Measurements from ENCODE around the gene SPEF2.

SPEF2 gene

DNA sequence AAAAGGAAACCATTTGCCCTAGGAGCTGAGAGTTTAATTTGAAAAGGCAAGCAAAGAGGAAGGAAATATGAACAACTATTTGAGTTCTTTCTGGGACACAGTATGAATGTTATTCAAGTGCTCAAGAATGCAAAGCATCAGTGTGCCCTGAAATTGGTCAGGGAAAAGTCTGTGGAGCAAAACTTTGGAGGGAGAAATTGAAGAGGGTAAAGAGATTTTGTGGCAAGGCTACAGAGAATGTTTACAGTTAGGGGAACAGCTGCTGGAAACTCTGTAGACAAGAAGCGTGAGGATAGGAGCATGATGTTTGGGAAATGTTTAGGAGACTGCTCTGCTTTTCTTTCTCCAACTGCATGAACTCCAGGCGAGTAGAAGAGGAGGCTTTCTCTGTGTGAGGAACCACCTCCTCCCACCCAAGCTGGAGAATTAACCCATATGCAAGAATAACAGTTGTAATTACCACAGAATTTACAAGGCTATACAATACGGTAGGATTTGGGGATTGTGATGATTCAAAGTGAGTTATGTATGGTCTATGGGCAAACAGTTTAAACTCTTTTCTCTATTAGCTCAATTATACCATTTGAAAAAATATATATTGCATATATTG lies 163.6 kb downstream of the SPEF2 start:
- no peak for DNase-seq (ENCODE audit: low read depth in 1 of 2, low spot score in 1 of 2)

DNA sequence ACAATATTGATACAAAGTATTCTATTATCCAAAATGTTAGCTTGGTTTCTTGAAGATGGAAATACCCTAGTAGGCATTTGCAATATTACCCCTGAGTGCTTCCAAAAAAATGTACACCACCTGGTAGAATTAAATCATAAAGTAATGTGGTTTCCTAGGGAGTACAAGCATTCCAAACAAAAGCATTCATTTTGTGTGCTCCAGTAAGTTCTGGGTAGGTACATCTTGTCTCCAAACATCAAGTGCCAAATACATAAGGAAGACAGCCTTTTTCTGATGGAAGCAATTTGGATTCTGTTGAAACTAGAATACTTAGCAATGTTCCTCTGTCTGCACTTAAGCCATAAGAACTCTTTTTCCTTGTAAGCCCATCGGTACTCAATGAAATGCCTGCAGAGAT lies 165.9 kb downstream of the SPEF2 start:
- DNase-seq (ENCODE audit: low read depth in 1 of 2, low spot score in 1 of 2), result no peak

DNA sequence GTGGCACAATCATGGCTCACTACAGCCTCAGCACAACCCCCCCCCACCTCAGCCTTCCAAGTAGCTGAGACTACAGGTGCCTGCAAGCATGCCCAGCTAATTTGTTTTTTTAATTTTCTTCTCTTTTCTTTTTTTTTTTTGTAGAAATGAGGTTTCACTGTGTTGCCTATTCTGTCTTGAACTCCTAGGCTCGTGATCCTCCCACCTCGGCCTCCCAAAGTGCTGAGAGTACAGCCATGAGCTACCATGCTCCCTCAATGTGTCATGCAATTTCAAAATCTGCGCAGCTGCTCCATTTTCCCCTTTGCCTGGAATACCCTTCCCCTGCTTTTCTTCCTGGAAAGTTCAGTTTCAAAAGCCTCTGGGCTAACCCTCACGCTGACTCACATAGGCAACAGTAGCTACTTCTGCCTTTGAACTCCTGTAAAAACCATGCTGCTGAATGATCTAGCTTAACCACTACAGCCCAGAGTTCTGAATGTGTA lies 168.0 kb downstream of the SPEF2 start:
- DNase-seq (ENCODE audit: low read depth in 1 of 2, low spot score in 1 of 2), result peak in 1 of 2 donors; percentile 32

DNA sequence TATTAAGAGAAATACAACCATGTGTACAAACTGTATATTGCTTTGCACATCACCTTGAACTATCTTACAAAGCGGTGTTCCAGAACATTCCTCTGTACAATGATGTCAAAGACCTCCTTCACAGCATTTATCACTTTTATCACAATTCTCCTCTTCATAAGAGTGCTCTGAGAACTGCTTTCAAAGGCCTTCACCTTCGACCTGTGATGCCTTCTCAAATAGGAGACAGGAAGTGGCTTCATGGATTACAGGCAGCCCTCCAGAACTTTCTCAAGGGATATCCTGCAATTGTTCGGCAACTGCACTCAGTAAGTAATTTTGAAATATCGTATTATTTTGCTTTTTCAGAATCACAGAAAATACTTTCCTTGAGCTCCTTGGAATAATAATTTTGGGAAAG lies 171.1 kb downstream of the SPEF2 start:
- no peak for DNase-seq (ENCODE audit: low read depth in 1 of 2, low spot score in 1 of 2)

DNA sequence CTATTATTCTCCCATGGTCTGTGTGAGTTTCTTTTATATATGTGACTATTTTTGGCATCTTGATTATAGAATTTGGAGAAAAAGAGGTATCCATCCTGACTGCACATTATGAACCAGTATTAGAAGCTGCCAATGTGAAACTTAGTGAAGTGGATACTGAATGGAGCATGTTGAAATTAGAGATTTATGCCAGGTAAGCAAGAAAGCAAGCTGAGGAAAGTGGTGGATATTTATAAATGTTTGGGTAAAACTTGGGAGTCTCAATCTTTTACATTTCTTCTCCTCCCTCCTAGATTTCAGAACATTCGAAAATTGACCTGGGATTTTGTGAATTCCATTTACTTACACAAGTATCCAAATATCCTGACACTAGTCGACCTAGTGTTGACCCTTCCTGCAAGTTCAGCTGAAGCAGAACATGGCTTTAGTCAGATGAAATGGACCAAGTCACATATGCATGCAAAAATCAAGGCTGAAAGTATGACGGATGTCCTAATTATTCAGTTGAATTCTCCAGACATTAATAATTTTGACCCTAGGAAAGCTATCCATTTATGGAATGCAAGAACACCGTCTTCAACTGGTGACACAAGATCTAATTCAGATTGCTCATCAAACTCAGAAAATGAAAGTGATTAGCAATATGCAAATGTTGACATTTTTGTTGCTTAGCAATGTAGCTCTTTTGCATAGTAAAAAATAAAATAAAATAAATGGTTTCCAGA lies 172.2 kb downstream of the SPEF2 start:
- DNase-seq (ENCODE audit: low read depth in 1 of 2, low spot score in 1 of 2), result no peak

DNA sequence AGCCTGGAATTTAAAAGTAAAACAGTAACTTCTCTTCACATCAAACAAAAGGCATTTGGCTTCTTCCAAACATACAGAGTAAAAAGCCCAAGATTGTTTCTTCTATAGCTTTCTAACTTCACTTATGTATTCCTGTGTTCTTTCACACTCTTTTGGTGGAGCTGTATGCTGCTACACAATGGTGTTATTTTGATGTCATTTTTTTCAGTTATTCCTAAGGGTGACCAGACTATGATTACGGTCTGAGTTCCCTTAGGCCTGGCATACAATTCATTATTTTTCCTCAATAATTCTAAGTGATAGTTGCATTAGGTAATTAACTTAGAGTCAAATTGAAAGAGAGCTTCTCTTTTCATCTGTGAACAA lies 172.8 kb downstream of the SPEF2 start:
- no peak for DNase-seq (ENCODE audit: low read depth in 1 of 2, low spot score in 1 of 2)

DNA sequence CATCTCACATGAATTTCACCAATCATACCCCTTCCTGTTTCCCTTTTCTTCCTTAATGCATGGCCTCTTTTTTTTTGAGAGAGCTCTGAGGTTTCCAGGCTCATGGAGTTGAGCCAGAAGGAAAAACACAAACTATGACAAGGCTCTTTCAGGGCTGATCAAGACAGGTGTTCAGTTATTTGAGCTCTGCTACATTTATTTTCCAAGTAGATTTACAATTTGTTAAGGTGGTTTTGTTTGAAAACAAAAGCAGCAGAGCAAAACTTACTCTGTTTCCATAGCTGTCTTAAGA lies 176.6 kb downstream of the SPEF2 start:
- no peak for DNase-seq (ENCODE audit: low read depth in 1 of 2, low spot score in 1 of 2)

DNA sequence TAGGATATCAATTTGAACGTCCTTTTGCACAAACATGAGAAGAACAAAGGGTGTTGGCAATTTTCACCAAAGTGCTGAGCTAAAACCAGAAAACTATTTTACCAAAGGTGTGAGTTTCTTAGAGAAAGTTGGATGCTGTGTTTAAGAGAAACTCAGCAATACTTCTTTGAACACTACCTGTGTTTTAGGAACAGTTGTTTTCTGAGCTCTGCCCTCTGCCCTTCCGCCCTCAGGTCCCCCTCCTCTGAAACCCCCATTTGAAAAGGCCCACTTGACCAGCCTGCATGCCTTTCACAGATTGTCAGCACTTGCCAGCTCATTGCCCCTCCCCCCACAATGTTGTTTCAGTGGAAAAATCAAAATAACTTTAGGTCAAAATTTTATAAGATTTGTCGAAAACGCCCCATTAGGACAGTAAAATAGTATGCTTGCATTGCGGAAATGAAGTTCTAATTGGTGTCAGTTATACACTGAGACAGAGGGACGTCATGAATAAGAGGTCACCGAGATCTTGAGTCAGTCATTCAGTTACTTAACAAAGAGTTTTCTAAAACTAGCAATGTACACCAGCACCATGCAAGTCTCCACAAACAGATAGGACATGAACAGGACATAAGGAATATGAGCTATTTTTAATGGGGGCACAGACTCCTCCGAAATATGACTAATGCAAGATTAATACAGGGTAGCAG lies 177.2 kb downstream of the SPEF2 start:
- no peak for DNase-seq (ENCODE audit: low read depth in 1 of 2, low spot score in 1 of 2)

DNA sequence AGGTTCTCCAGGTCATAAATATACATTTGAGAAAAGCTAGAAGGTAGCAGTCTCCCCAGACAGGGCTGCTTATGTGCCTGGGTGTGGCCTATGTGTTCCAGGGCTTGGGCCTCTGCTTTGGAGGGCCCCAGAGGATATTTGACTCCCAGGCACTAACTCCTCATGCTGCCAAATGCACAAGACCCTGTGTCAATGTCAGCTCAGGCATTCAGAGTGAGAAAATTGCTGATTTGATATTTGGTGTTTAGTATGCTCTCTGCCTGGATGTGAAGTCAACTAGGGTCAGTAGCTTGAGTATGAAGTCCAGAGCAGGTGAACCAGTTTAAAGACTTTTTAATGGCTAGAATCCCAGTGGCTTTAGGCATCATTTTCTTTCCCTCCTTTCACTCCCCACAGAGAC lies 181.5 kb downstream of the SPEF2 start:
- no peak for DNase-seq (ENCODE audit: low read depth in 1 of 2, low spot score in 1 of 2)

DNA sequence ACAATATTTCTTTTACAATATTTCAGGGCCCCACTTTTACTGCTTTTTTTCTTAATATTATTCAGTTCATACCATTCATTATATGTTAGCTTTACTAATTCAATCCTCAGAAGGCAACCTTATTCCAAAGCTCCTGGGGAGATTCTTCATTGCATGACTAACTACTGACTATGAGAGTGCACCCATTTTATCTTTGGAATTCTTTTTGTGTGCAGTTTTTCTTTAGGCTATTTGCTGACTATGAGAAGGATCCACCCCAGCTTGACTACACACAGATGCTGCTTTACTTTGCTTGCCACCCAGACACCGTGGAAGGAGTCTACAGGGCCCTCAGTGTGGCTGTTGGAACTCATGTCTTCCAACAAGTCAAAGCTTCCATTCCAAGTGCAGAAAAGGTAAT lies 182.1 kb downstream of the SPEF2 start:
- no peak for DNase-seq (ENCODE audit: low read depth in 1 of 2, low spot score in 1 of 2)

DNA sequence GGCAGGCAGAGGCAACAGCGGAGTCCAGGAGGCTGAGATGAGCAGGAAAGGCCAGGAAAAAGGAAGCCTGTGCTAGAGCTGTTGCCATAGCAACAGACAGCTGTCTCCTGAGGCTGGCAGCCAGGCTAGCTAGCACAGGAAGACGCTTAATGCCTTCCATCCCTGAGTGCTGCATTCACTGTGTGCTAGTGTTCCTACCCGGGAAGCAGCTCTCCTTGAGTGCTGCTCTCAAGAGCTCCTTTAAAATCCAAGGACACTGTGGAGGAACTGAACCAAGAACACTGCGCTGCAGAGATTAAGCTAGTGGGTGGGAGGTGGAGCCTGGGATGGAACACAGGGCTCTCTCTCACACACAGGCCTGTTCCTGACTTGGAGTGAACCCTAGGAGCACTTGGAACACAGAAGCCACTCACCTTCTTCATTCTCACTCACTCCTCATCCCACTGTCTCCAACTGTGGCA lies 185.6 kb downstream of the SPEF2 start:
- no peak for DNase-seq (ENCODE audit: low read depth in 1 of 2, low spot score in 1 of 2)

DNA sequence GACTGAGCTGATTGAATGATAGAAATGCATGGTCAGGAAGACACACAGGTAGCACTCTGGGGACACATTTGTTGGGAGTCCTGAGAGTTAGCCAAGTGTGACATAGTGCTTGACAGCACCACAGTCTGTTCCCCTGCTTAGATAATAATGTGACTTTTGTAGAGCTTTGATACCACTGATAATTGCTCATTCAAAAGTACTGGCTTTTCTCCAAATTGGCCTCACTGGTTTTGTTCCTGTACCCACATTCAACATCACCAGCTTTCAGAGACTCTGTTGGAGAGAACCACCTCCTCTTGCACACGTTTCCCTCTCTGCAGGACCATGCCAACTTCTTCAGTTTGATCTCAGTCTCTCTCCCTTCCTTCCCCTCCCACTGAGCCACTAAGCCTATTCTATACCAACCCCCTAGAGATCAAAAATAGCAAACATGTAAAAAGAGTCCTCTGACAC lies 186.6 kb downstream of the SPEF2 start:
- DNase-seq (ENCODE audit: low read depth in 1 of 2, low spot score in 1 of 2), result no peak

DNA sequence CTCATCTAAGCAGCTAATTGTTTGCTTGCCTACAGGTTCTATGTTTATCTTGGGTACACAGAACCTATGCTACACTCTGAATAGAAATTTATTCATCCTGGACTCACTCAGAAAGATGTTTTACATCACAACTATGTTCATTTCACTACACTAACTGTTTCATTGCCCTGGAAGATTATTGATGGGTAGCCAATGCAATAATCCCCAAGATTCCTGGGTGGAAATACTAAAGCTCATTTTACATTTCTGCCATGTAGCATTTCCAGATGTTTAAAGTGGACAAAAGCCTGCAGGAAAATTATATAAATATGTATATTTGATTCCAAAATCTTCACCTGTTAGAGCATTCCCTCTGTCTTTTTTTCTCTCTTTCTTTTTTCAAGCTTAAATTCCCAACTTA lies 187.2 kb downstream of the SPEF2 start:
- no peak for DNase-seq (ENCODE audit: low read depth in 1 of 2, low spot score in 1 of 2)

DNA sequence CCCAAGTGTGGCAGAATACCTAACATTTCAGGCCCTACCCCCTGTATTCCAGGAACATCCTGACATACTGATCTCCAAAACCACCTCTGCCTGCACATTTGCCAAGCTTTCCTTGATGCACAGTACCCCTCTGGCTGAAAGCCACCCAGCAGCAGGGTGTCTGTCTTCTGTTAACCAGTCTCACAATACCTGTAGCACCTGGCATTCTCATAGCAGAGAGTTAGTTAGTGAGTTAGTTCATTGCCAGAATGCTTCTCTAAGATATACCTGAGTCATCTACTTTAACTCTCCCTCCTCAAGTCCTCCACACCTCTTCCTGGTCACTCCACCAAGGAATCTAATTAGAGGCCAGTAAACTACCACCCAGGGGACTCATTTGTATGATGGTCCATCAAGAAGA lies 192.9 kb downstream of the SPEF2 start:
- DNase-seq (ENCODE audit: low read depth in 1 of 2, low spot score in 1 of 2), result no peak

DNA sequence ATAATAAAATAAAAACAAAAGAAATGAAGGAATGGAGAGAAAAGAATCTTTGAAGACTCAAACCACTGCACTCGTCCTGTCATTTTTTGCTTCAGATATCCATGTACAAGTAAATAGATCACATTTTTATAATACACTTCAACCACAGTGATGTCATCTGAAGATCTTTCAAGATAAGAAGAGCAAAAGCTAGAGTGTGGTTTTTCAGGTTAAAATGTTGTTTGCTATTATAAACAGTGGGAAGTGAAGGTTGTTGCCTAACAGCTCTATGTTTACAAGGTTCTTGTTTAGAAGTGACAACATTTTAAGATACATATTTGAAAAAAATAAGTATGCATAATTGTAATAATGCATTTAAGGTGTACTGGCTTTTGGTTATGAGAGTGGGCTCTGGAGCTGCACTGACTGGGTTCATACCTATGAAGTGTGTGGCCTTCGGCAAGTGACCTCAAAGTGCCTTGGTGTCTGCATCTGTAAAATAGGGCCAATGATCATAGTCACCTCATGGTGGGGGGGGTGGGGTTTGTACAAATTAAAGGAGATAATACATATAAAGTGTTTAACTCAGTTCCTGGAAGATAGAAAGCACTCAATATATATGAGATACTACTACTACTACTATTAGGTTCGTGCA lies 193.6 kb downstream of the SPEF2 start:
- no peak for DNase-seq (ENCODE audit: low read depth in 1 of 2, low spot score in 1 of 2)

DNA sequence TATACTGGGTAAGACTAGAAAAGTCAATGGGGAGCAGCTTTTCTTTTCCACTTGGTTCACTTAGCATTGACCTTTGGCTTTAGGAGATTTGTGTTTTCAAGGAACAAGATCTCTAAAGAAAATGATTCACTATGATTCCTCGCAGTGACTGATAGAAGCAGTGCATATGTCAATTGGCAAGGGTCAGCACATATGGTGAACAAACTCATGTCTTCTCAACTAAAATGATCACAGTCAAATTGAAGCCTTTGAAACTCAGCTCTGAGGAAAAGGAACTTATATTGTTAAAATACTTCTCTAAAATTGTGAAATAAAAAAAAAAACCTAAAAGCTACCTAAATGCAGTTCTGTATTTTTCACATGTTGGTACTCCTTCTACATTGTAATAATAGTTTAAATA lies 195.9 kb downstream of the SPEF2 start:
- no peak for DNase-seq (ENCODE audit: low read depth in 1 of 2, low spot score in 1 of 2)

DNA sequence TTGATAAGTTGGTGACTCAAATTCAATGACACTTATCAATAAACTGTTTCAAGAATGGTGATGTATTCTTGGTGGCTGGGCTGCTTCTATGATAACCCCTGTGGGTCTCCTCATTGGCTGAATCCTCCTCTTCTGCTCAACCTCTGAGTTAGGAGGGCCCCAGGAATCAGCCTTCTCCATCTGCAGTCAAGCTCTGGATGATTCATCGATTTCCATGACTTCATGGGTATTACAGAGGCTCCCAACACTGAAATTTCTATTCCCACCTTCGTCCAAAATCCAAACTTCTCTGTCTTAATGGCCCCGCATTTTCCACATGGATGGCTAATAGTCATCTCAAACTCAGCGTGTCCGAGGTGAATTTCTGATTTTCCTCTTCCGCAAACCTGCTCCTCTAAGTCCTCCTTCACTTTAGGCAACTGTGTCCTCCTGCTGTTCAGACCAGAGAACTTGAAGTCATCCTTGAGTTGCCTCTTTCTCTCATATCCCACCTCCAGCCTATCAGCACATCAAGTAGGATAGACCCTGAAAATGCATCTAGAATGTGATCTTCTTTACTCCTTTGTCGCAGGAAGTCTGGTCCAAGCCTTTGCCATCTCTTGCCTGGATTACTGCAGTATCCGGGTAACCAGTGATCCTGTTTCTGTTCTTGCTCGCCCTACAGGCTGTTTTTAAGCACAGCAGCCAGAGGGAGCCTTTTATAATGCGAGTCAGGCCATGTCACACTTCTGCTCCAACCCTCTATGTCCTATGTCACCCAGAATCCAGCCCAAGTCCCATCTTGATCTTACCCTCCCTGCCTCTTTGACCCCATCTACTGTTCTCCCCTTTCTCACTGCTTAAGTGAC lies 197.7 kb downstream of the SPEF2 start:
- DNase-seq (ENCODE audit: low read depth in 1 of 2, low spot score in 1 of 2), result no peak

DNA sequence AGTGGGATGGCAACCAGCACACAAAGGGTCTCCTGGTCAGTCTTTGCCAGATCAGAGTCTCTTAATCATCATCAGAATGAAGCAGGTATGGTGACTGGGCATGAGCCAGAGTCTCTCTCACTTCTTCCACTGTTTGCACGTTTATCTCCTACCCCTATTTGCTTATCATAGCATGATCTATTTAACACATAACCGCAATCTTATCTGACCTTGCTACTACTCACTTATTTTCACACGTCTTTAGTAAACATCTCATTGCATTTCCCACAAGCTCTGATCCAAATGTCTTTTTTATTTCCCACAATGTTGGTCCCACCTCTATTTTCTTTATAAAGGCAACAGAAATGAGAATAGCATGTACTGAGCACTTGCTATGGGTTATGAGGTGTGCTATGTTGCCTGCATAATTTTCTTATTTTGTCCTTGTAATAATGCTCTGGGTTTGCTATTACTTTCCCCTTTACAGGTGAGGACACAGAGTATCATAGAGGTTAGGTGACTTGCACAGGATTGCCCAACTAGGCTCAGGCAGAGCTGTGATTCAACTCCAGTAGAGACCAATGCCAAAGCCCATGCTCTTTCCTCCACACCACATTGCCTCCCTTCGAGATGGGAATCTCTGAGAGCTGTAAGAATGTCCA lies 199.3 kb downstream of the SPEF2 start:
- DNase-seq (ENCODE audit: low read depth in 1 of 2, low spot score in 1 of 2), result no peak

DNA sequence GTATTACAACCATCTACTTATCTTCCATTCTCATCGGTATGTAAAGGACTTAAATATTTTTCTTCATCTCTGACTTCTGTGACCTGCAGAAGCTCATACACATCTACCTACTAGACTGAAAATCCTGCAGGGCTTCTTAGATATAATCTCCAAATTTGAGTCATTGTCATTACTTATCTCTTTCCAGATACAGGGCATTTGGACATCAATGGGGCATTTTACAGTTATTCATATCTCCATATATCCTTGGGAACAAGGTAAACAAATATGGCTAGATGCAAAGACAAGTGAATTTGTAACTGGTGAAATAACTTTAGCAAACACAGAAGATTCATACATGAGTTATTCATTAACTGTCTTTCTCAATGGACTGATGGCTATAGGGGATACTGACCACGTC lies 201.4 kb downstream of the SPEF2 start:
- DNase-seq (ENCODE audit: low read depth in 1 of 2, low spot score in 1 of 2), result no peak

DNA sequence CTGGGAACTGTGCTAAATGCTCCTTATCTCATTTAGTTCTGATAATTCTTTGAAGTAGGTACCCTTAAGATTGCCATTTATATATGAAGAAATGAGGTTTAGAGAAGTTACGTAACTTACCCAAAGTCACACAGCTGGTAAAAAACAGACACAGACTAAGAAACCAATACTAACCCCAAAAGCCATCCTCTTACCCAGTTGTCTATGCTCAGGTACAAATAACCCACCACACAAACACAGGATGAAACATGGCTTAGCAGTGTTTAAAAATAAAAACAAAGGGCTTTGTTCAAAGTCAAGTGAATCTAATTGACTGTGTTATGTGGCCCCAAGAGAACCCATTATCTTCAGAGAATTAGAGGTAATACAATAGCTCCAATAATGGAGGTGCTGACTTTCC lies 202.0 kb downstream of the SPEF2 start:
- no peak for DNase-seq (ENCODE audit: low read depth in 1 of 2, low spot score in 1 of 2)

DNA sequence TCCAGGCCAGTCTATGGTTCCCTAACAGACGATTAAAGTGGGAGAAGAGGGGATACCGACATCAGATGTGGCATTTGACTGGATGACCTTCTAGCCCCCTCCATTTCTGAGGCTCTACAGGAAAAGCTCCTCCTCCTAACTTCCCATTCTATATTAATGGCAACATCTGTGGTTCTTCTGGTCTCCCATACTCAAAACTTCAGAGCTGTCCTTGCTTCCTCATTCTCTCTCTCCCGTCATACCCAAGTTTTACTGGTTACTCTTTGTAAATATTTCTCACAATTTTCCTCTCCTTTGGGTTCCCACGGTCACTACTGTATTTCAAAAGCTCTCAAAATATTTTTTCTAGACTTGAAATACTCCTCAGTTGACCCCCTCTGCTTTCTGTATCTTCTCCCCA lies 203.1 kb downstream of the SPEF2 start:
- DNase-seq (ENCODE audit: low read depth in 1 of 2, low spot score in 1 of 2), result no peak
